Panc1 (cell line): Measurements from ENCODE around the gene LRRK1. TPM values are rescaled to one million over a fixed set of nuclear protein-coding genes. Genes with fewer than 3 reads are reported as not detected.
A peak's percentile ranks its signal among the peaks of the same experiment; 100 is the strongest.

Source experiments
- ATAC-seq: fragments of 200-7000 bp; cut with Tn5 transposase; 2 replicates; pipeline ENCODE4 v1.9.1; 2020; ENCODE audit warnings: mild to moderate bottlenecking, moderate library complexity
- BruUV-seq: library from RNA; stranded (reverse); fragments of 400-500 nt; replicated peaks from 2 replicates; lab custom pipeline; 2021; lab: Mats Ljungman, UMichigan
- CTCF ChIA-PET: fragments of 300-600 bp; sonication (Branson Sonifier 250); formaldehyde crosslinking; loops from one replicate; lab custom pipeline; 2022; ENCODE audit warnings: antibody characterized with exemption; lab: Charles Lee
- POLR2A ChIA-PET: fragments of 300-600 bp; sonication (Branson Sonifier 250); formaldehyde crosslinking; loops from one replicate; lab custom pipeline; 2022; ENCODE audit warnings: antibody characterized with exemption; lab: Charles Lee
- DNase-seq: peaks from one replicate; pipeline ENCODE4 v3.0.0-alpha.2; 2010; ENCODE audit warnings: low read depth, low spot score
- H3K27ac ChIP-seq: 2 replicates; pipeline ENCODE4 v1.5.1; 2011; ENCODE audit warnings: mild to moderate bottlenecking, low read length, inconsistent platforms
- H3K27me3 ChIP-seq: fragments of 200-500 bp; sonication (Bioruptor generic); 2 replicates; pipeline ENCODE4 v1.6.0; 2014; ENCODE audit warnings: low read length, inconsistent platforms; ENCODE audit not compliant: control insufficient read depth, insufficient read depth
- H3K36me3 ChIP-seq: fragments of 200-500 bp; sonication (Bioruptor generic); 2 replicates; pipeline ENCODE4 v1.5.1; 2014; ENCODE audit warnings: inconsistent platforms, mild to moderate bottlenecking, low read length, moderate library complexity; ENCODE audit not compliant: control insufficient read depth, insufficient read depth
- H3K4me1 ChIP-seq: 2 replicates; pipeline ENCODE4 v1.5.1; 2011; ENCODE audit warnings: inconsistent platforms, mild to moderate bottlenecking, low read length, moderate library complexity; ENCODE audit not compliant: control insufficient read depth, insufficient read depth
- H3K4me3 ChIP-seq, 2 experiments: 2 replicates each; pipeline ENCODE4 v1.5.1; 2011 to 2012; ENCODE audit warnings: low read depth in 2 of 2, low read length in 2 of 2, mild to moderate bottlenecking in 2 of 2, inconsistent platforms in 1 of 2, moderate library complexity in 1 of 2
- H3K9me3 ChIP-seq: fragments of 200-500 bp; sonication (Bioruptor generic); 2 replicates; pipeline ENCODE4 v1.5.1; 2014; ENCODE audit warnings: low read depth, mild to moderate bottlenecking, inconsistent platforms, low read length, moderate library complexity; ENCODE audit not compliant: control insufficient read depth, insufficient read depth
- POLR2AphosphoS5 ChIP-seq: IDR thresholded peaks from 2 replicates; pipeline ENCODE4 v1.6.1; 2012; ENCODE audit warnings: mild to moderate bottlenecking, low read depth, low read length, moderate library complexity
- SIN3A ChIP-seq: IDR thresholded peaks from 2 replicates; pipeline ENCODE4 v1.6.1; 2012; ENCODE audit warnings: low read depth, mild to moderate bottlenecking, low read length, moderate library complexity, borderline replicate concordance; ENCODE audit not compliant: insufficient read depth
- TCF7L2 ChIP-seq: IDR thresholded peaks from 2 replicates; pipeline ENCODE4 v1.6.1; 2011; ENCODE audit warnings: mild to moderate bottlenecking, low read depth, low read length, inconsistent platforms
- in situ Hi-C: cut with HindIII; loops from 2 replicates; pipeline ENCODE4 v1.10.0; 2016; ENCODE audit warnings: low sequenced_read_pairs, low pct_unique_long_range_greater_than_20kb
- intact Hi-C: fragments of 100-400 bp; cut with micrococcal nuclease; formaldehyde crosslinking; loops from one replicate; pipeline ENCODE4 v1.10.0; 2022; ENCODE audit not compliant: unreplicated experiment
- total RNA-seq: library from RNA; stranded (reverse); gene quantifications from one replicate; pipeline ENCODE4 v1.2.1, GENCODE V29; 2021; ENCODE audit not compliant: unreplicated experiment
- TF ChIP-seq, protein P1 (sequence below), 2 experiments: IDR thresholded peaks; 2 replicates each; pipeline ENCODE4 v1.6.1; 2011 to 2012; ENCODE audit warnings: low read depth in 2 of 2, control low read depth in 1 of 2, low read length in 1 of 2, mild to moderate bottlenecking in 1 of 2, moderate library complexity in 1 of 2; ENCODE audit not compliant: insufficient read depth in 1 of 2
- TF ChIP-seq, protein P2 (sequence below): fragments of 450-650 bp; IDR thresholded peaks from 2 replicates; pipeline ENCODE4 v1.5.1; 2017; ENCODE audit warnings: mild to moderate bottlenecking

The LRRK1 gene
- total RNA-seq, 1 experiment from 2014 or later, result 88.0 TPM

GRCh38 chr15:100968050-100968966 is 49.2 kb downstream of the LRRK1 start:
- in situ Hi-C loops, result no loop called here
- Histone ChIP-seq H3K36me3 (no peaks in the 10 kb centered on the region; the same call in 1 of the 2 replicates), H3K9me3 (no peaks in the 10 kb centered on the region), H3K27ac (peak overlapping the region; percentile 96), H3K4me1 (peaks cover 51% of the 10 kb centered on the region), H3K4me3 (no peak overlapping the region), H3K27me3 (no peaks in the 10 kb centered on the region)
- BruUV-seq, result no TSS peak
- ATAC-seq (peak; percentile 90), DNase-seq (no peak)
- peak; percentile 97 for TF ChIP-seq TCF7L2
- no peak for TF ChIP-seq SIN3A
- TF ChIP-seq, protein P1, sequence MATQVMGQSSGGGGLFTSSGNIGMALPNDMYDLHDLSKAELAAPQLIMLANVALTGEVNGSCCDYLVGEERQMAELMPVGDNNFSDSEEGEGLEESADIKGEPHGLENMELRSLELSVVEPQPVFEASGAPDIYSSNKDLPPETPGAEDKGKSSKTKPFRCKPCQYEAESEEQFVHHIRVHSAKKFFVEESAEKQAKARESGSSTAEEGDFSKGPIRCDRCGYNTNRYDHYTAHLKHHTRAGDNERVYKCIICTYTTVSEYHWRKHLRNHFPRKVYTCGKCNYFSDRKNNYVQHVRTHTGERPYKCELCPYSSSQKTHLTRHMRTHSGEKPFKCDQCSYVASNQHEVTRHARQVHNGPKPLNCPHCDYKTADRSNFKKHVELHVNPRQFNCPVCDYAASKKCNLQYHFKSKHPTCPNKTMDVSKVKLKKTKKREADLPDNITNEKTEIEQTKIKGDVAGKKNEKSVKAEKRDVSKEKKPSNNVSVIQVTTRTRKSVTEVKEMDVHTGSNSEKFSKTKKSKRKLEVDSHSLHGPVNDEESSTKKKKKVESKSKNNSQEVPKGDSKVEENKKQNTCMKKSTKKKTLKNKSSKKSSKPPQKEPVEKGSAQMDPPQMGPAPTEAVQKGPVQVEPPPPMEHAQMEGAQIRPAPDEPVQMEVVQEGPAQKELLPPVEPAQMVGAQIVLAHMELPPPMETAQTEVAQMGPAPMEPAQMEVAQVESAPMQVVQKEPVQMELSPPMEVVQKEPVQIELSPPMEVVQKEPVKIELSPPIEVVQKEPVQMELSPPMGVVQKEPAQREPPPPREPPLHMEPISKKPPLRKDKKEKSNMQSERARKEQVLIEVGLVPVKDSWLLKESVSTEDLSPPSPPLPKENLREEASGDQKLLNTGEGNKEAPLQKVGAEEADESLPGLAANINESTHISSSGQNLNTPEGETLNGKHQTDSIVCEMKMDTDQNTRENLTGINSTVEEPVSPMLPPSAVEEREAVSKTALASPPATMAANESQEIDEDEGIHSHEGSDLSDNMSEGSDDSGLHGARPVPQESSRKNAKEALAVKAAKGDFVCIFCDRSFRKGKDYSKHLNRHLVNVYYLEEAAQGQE (IDR thresholded peaks at IDR 0.05; ENCODE audit: insufficient read depth in 1 of 2, low read depth in 2 of 2, low read length in 1 of 2), result no peak
- TF ChIP-seq POLR2AphosphoS5, result peak; percentile 77; the same call in 1 of the 2 replicates
- TF ChIP-seq, protein P2, sequence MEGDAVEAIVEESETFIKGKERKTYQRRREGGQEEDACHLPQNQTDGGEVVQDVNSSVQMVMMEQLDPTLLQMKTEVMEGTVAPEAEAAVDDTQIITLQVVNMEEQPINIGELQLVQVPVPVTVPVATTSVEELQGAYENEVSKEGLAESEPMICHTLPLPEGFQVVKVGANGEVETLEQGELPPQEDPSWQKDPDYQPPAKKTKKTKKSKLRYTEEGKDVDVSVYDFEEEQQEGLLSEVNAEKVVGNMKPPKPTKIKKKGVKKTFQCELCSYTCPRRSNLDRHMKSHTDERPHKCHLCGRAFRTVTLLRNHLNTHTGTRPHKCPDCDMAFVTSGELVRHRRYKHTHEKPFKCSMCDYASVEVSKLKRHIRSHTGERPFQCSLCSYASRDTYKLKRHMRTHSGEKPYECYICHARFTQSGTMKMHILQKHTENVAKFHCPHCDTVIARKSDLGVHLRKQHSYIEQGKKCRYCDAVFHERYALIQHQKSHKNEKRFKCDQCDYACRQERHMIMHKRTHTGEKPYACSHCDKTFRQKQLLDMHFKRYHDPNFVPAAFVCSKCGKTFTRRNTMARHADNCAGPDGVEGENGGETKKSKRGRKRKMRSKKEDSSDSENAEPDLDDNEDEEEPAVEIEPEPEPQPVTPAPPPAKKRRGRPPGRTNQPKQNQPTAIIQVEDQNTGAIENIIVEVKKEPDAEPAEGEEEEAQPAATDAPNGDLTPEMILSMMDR, result no peak
- POLR2A ChIA-PET, result interaction anchor here (0.7 kb wide), 1 partner anchor 31 kb away, joined by 6 read pairs; no protein-coding TSS in a partner anchor
- intact Hi-C loops, result no loop called here
- CTCF ChIA-PET, result no interaction called here

DNA sequence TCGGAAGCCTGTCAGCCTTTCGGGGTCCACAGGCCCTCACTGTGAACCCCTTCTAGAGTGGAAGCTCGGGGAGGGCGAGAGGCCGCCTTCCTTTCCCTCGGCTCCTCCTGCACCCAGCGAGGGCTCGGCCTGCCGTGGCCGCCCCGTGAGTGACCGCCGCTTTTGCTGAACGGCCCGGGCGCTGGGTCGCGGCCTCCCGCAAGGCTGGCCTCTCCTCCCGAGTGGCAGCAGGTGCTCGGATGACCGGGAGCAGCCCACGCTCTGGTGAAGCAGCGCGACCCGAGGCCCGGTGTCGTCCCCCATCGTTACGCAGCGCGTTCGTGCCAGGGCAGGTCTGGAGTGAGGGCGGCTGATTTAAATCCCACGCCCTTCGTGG is 53.8 kb downstream of the LRRK1 start:
- TF ChIP-seq, protein P1 (IDR thresholded peaks at IDR 0.05; ENCODE audit: insufficient read depth in 1 of 2, low read depth in 2 of 2, low read length in 1 of 2), result no peak
- TF ChIP-seq, protein P2, result no peak
- TF ChIP-seq POLR2AphosphoS5 (no peak), SIN3A (no peak), TCF7L2 (no peak)
- no peak for DNase-seq
- POLR2A ChIA-PET, result interaction anchor here (0.6 kb wide), 1 partner anchor 192 kb away, joined by 3 read pairs; no protein-coding TSS in a partner anchor
- in situ Hi-C loops (no loop called here), intact Hi-C loops (no loop called here)
- no peaks in the 10 kb centered on the region; the same call in 1 of the 2 replicates for H3K36me3 ChIP-seq
- no peak for ATAC-seq
- no peaks in the 10 kb centered on the region for H3K27me3 ChIP-seq
- peak overlapping the region; percentile 76 for H3K27ac ChIP-seq
- BruUV-seq, result no TSS peak
- no peaks in the 10 kb centered on the region for H3K9me3 ChIP-seq
- H3K4me1 ChIP-seq, result peaks cover 21% of the 10 kb centered on the region
- CTCF ChIA-PET, result no interaction called here
- H3K4me3 ChIP-seq, result no peak overlapping the region
